Measurements from ENCODE around the gene TAMALIN. TPM values are rescaled to one million over a fixed set of nuclear protein-coding genes. Genes with fewer than 3 reads are reported as not detected.

TAMALIN gene
- total RNA-seq, 2 experiments from 2014 or later = 26.0 to 26.4 TPM

- DNase-seq = no peak
- Mint-ChIP-seq H3K4me3 (peak overlapping the region; percentile 81), H3K9me3 (no peaks in the 10 kb centered on the region), H3K4me1 (ENCODE audit: low read depth) (peaks cover 15% of the 10 kb centered on the region), H3K27ac (peak overlapping the region; percentile 76), H3K27me3 (peaks cover 9% of the 10 kb centered on the region), H3K36me3 (ENCODE audit: low read depth) (peaks cover 6% of the 10 kb centered on the region)
- ATAC-seq = peak; percentile 5
- intact Hi-C loops (cut with micrococcal nuclease) = no loop called here
- ChIA-PET CTCF (interaction anchor here (0.7 to 16.6 kb wide), 5 partner anchors 8 to 77 kb away, joined by 3 to 332 read pairs (median 4); no protein-coding TSS in a partner anchor), POLR2A (interaction anchor here (0.7 to 5.4 kb wide), 5 partner anchors 11 to 64 kb away, joined by 3 to 74 read pairs (median 4); partner anchors contain the start of gene ATG101)
- no peak for TF ChIP-seq CTCF (IDR thresholded peaks at IDR 0.05)
Measured at GRCh38 chr12:52005903-52006703, 643 bp upstream of the TAMALIN start.

- DNase-seq (peak; percentile 65), ATAC-seq (peak; percentile 61)
- Mint-ChIP-seq H3K4me1 (ENCODE audit: low read depth) (peaks cover 15% of the 10 kb centered on the region), H3K9me3 (no peaks in the 10 kb centered on the region), H3K4me3 (peak overlapping the region; percentile 87), H3K27ac (peak overlapping the region; percentile 80), H3K36me3 (ENCODE audit: low read depth) (peaks cover 13% of the 10 kb centered on the region), H3K27me3 (peaks cover 9% of the 10 kb centered on the region)
- ChIA-PET CTCF (interaction anchor here (1.1 to 16.6 kb wide), 4 partner anchors 9 to 15 kb away, joined by 3 to 332 read pairs (median 30); no protein-coding TSS in a partner anchor), POLR2A (interaction anchor here (0.9 to 5.4 kb wide), 5 partner anchors 12 to 63 kb away, joined by 3 to 74 read pairs (median 4); partner anchors contain the start of gene ATG101)
- intact Hi-C loops (cut with micrococcal nuclease) = no loop called here
- TF ChIP-seq CTCF (IDR thresholded peaks at IDR 0.05) = no peak
Measured at GRCh38 chr12:52007158-52007921, 594 bp downstream of the TAMALIN start.

GRCh38 chr12:52007982-52008510, 1.3 kb downstream of the TAMALIN start:
- Mint-ChIP-seq H3K4me3 (peak overlapping the region; percentile 87), H3K36me3 (ENCODE audit: low read depth) (peaks cover 16% of the 10 kb centered on the region), H3K27me3 (peaks cover 9% of the 10 kb centered on the region), H3K9me3 (no peaks in the 10 kb centered on the region), H3K4me1 (ENCODE audit: low read depth) (peaks cover 15% of the 10 kb centered on the region), H3K27ac (peak overlapping the region; percentile 80)
- no peak for ATAC-seq
- intact Hi-C loops (cut with micrococcal nuclease) = no loop called here
- ChIA-PET CTCF (interaction anchor here (16.6 kb wide), 1 partner anchor 14 kb away, joined by 332 read pairs; no protein-coding TSS in a partner anchor), POLR2A (interaction anchor here (1.2 to 5.4 kb wide), 2 partner anchors 13 to 14 kb away, joined by 4 to 74 read pairs; no protein-coding TSS in a partner anchor)
- TF ChIP-seq CTCF (IDR thresholded peaks at IDR 0.05) = no peak
- DNase-seq = no peak

- TF ChIP-seq CTCF (IDR thresholded peaks at IDR 0.05) = no peak
- ATAC-seq = no peak
- CTCF ChIA-PET = interaction anchor here (1.0 to 16.6 kb wide), 2 partner anchors 13 to 16 kb away, joined by 4 to 332 read pairs; no protein-coding TSS in a partner anchor
- peaks cover 9% of the 10 kb centered on the region for H3K27me3 Mint-ChIP-seq
- intact Hi-C loops (cut with micrococcal nuclease) = no loop called here
- peaks cover 24% of the 10 kb centered on the region for H3K36me3 Mint-ChIP-seq (ENCODE audit: low read depth)
- DNase-seq = no peak
- H3K27ac Mint-ChIP-seq = peak overlapping the region; percentile 5
- H3K4me1 Mint-ChIP-seq (ENCODE audit: low read depth) = peaks cover 15% of the 10 kb centered on the region
- no peak overlapping the region for H3K4me3 Mint-ChIP-seq
- POLR2A ChIA-PET = interaction anchor here (1.0 to 5.4 kb wide), 2 partner anchors 12 to 13 kb away, joined by 3 to 74 read pairs; no protein-coding TSS in a partner anchor
- no peaks in the 10 kb centered on the region for H3K9me3 Mint-ChIP-seq
Measured at GRCh38 chr12:52009081-52009751, 2.5 kb downstream of the TAMALIN start.
